ENCODE results near the gene GALNT18. TPM values are rescaled to one million over a fixed set of nuclear protein-coding genes. Genes with fewer than 3 reads are reported as not detected.

The GALNT18 gene
- total RNA-seq, 1 experiment from 2014 or later: 1.7 TPM

DNA sequence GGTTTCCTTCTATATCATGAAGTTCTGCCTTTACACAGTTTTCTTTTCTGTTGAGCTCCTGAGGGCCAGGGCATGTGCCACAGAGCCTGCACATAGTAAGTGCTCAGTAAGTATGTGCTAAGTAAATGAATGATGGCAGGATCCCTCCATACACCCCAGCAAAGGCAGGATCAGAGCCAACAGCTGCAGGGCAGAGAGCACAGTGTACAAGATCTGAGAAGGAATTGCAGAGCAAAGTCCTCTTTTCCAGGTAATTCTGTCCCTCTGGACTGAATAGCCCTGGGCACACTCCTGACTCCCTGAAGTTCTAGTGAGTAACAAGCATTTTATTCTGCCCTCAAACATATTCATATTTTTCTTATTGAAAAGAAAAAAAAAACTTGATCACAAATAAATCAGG lies 117.7 kb downstream of the GALNT18 start:
- Mint-ChIP-seq H3K27me3 (ENCODE audit: low read depth) (peaks cover 4% of the 10 kb centered on the region), H3K4me1 (peaks cover 22 to 25% of the 10 kb centered on the region in 2 experiments), H3K27ac (no peak overlapping the region), H3K4me3 (no peak overlapping the region), H3K36me3 (ENCODE audit: insufficient read depth in 1 of 3, low read depth in 3 of 3) (no peaks in the 10 kb centered on the region), H3K9me3 (no peaks in the 10 kb centered on the region)
- Histone ChIP-seq H3K4ac (ENCODE audit: low read depth, low read length) (no peak overlapping the region), H3K9ac (ENCODE audit: extremely low read depth, insufficient read length, low read length) (no peak overlapping the region), H3K4me2 (ENCODE audit: insufficient read depth, insufficient read length, low read length) (no peak overlapping the region), H3K56ac (ENCODE audit: insufficient read length, low read depth, low read length) (no peak overlapping the region), H3K27me3 (ENCODE audit: insufficient read depth, low read length) (no peaks in the 10 kb centered on the region), H4K5ac (ENCODE audit: insufficient read length, low read depth, low read length) (no peak overlapping the region), H3K79me1 (ENCODE audit: insufficient read depth, low read depth, low read length, poor library complexity, severe bottlenecking) (no peaks in the 10 kb centered on the region), H3T11ph (ENCODE audit: low read length) (no peak overlapping the region), H3K79me2 (ENCODE audit: insufficient read depth, low read length) (no peaks in the 10 kb centered on the region), H4K20me1 (ENCODE audit: control insufficient read depth, insufficient read depth, insufficient read length) (no peaks in the 10 kb centered on the region), H2BK5ac (ENCODE audit: insufficient read length, low read length) (no peak overlapping the region), H4K8ac (replicated peaks; ENCODE audit: insufficient read length, low read depth, low read length) (no peak overlapping the region), H4K91ac (ENCODE audit: insufficient read length, low read depth, low read length) (no peak overlapping the region), H2AK5ac (ENCODE audit: insufficient read length, low read length) (no peak overlapping the region), H3K14ac (ENCODE audit: insufficient read depth, low read length) (no peak overlapping the region), H2BK12ac (ENCODE audit: insufficient read length, low read depth, low read length) (no peak overlapping the region), H3K23ac (ENCODE audit: insufficient read length, low read depth, low read length) (no peak overlapping the region), H2AFZ (ENCODE audit: low read length) (no peak overlapping the region), H3K18ac (ENCODE audit: insufficient read length, low read depth, low read length) (no peak overlapping the region), H3K9me3 (ENCODE audit: control insufficient read depth, low read depth, low read length) (no peaks in the 10 kb centered on the region), H3K27ac (ENCODE audit: insufficient read length, low read depth, low read length) (no peak overlapping the region), H3K4me1 (ENCODE audit: insufficient read depth, low read length) (peaks cover 2% of the 10 kb centered on the region; the same call in 1 of the 2 replicates), H2BK20ac (ENCODE audit: low read depth, low read length, poor library complexity, severe bottlenecking) (no peak overlapping the region), H3K23me2 (ENCODE audit: insufficient read length, low read depth, low read length, poor library complexity, severe bottlenecking) (no peaks in the 10 kb centered on the region), H2BK120ac (ENCODE audit: low read depth, low read length, poor library complexity, severe bottlenecking) (no peak overlapping the region), H2BK15ac (ENCODE audit: low read depth, low read length) (no peak overlapping the region)
- DNase-seq: no peak
- TF ChIP-seq, protein P1, sequence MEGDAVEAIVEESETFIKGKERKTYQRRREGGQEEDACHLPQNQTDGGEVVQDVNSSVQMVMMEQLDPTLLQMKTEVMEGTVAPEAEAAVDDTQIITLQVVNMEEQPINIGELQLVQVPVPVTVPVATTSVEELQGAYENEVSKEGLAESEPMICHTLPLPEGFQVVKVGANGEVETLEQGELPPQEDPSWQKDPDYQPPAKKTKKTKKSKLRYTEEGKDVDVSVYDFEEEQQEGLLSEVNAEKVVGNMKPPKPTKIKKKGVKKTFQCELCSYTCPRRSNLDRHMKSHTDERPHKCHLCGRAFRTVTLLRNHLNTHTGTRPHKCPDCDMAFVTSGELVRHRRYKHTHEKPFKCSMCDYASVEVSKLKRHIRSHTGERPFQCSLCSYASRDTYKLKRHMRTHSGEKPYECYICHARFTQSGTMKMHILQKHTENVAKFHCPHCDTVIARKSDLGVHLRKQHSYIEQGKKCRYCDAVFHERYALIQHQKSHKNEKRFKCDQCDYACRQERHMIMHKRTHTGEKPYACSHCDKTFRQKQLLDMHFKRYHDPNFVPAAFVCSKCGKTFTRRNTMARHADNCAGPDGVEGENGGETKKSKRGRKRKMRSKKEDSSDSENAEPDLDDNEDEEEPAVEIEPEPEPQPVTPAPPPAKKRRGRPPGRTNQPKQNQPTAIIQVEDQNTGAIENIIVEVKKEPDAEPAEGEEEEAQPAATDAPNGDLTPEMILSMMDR (conservative IDR thresholded peaks at IDR 0.05): no peak
